Measurements from ENCODE around the gene CHRDL2. TPM values are rescaled to one million over a fixed set of nuclear protein-coding genes. Genes with fewer than 3 reads are reported as not detected.
A peak's percentile ranks its signal among the peaks of the same experiment; 100 is the strongest.

CHRDL2 gene
- polyA plus RNA-seq, 2 of the 4 experiments (the other 2 are of a cell fraction) = 2.3 to 5.8 TPM

GRCh38 chr11:74701351-74701750, 29.9 kb downstream of the CHRDL2 start (continued):
- no peak for TF ChIP-seq GATA3 (IDR thresholded peaks at IDR 0.05; ENCODE audit: borderline replicate concordance)

- CTCF ChIA-PET = interaction anchor here (0.8 to 18.6 kb wide), 5 partner anchors 15 to 88 kb away, joined by 3 to 281 read pairs (median 29); no protein-coding TSS in a partner anchor
- 77% methylated on average over 9 of the region's 9 CpGs for WGBS (ENCODE audit: missing lambda C conversion rate)
- DNase-seq (ENCODE audit: low read depth in 1 of 2, low spot score in 1 of 2) (no peak), ATAC-seq (no peak), FAIRE-seq (no peak)
- POLR2A ChIA-PET = no interaction called here
- Histone ChIP-seq H3K9me3 (no peaks in the 10 kb centered on the region), H3K4me1 (peaks cover 46% of the 10 kb centered on the region), H3K4me3 (no peak overlapping the region), H3K4me2 (no peak overlapping the region), H3K27ac (peak overlapping the region; percentile 50 to 88)
- TF ChIP-seq CBX8 (IDR thresholded peaks at IDR 0.05) (no peak), HES2 (IDR thresholded peaks at IDR 0.05) (no peak), TFCP2L1 (CRISPR knock-in tag; IDR thresholded peaks at IDR 0.05) (no peak), RCOR1 (IDR thresholded peaks at IDR 0.05; ENCODE audit: low read depth, low read length) (no peak), TP53 (CRISPR knock-in tag; IDR thresholded peaks at IDR 0.05) (no peak), ESRRA (IDR thresholded peaks at IDR 0.05; ENCODE audit: borderline replicate concordance, low read length) (no peak)
- TF ChIP-seq, protein P1, sequence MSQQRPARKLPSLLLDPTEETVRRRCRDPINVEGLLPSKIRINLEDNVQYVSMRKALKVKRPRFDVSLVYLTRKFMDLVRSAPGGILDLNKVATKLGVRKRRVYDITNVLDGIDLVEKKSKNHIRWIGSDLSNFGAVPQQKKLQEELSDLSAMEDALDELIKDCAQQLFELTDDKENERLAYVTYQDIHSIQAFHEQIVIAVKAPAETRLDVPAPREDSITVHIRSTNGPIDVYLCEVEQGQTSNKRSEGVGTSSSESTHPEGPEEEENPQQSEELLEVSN (IDR thresholded peaks at IDR 0.05; ENCODE audit: borderline replicate concordance, low read depth) = no peak
These were observed 31.4 kb downstream of the CHRDL2 start for GRCh38 chr11:74699615-74700396.

DNA sequence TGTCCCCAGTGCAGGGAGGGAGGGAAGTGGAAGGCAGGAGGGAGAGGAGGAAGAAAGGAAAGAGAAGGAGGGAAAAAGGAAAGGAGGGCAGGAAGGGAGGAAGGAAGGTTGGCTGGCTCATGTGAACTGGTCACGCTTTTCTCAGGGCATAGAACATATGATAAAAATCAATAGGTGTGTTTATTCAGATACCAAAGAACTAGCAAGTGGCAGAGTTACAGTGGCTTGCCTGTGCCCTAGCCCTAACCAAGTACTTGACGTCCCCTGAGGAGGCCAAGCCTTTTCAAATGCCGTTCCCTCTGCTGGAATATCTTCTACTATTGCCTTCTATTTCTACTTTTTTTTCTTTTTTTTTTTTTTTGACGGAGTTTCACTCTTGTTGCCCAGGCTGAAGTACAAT, 33.5 kb downstream of the CHRDL2 start:
- TF ChIP-seq HOXA7 (CRISPR knock-in tag; IDR thresholded peaks at IDR 0.05) (peak; percentile 73; the same call in 1 of the 2 replicates), MYC (IDR thresholded peaks at IDR 0.05; ENCODE audit: borderline replicate concordance, low read length) (no peak)
- FAIRE-seq (no peak), DNase-seq (ENCODE audit: low read depth in 1 of 2, low spot score in 1 of 2) (no peak), ATAC-seq (no peak)
- H3K9me3 ChIP-seq = no peaks in the 10 kb centered on the region
- H3K4me2 ChIP-seq = peak overlapping the region; percentile 60
- H3K27ac ChIP-seq = peak overlapping the region; percentile 84 to 88
- H3K4me3 ChIP-seq = no peak overlapping the region
- CTCF ChIA-PET = interaction anchor here (1.3 to 18.6 kb wide), 2 partner anchors 18 to 42 kb away, joined by 5 to 281 read pairs; no protein-coding TSS in a partner anchor
- H3K4me1 ChIP-seq = peaks cover 55% of the 10 kb centered on the region
- POLR2A ChIA-PET = no interaction called here
- 90% methylated on average over 4 of the region's 4 CpGs for WGBS (ENCODE audit: missing lambda C conversion rate)

DNA sequence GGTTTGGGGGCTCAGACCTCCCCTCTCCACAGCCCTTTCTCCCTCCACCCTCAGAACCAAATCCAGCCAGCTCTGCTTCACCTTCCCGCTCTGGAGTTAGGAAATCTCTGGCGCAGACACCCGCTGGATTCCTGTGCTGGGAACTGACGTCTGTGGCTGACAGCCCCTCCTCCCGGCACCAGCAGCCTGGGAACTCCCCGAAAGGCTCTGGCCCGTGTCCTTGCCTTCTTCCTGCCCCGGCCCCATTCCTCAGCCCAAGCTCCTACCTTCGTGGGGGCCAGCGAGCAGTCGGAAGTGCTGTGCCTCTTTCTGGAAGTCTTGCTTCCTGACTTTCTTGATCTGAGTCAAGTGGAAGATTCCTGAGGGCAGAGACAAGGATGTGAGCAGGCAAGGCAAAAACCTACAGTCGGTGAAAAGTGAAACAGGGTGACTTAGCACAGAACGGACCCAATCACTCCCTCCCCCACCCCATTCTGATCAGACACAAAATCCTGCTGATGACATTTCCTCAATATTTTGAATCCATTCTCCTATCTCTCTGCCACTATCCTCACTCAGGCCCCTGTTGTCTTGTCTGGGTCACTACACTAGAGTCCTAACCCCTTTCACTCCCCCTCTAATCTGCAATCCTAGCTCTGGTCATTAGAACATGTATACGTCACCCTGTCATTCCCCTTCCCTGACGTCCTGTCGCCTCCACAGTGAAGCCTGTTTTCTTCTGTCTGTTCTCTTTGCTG, 34.1 kb downstream of the CHRDL2 start:
- ATAC-seq (peak; percentile 71 to 85), DNase-seq (ENCODE audit: low read depth in 1 of 2, low spot score in 1 of 2) (peak; percentile 56 to 85), FAIRE-seq (no peak)
- H3K4me2 ChIP-seq = peak overlapping the region; percentile 60
- H3K9me3 ChIP-seq = no peaks in the 10 kb centered on the region
- POLR2A ChIA-PET = interaction anchor here (1.2 kb wide), 1 partner anchor 24 kb away, joined by 8 read pairs; no protein-coding TSS in a partner anchor
- CTCF ChIA-PET = interaction anchor here (1.0 to 18.6 kb wide), 7 partner anchors 8 to 87 kb away, joined by 3 to 281 read pairs (median 7); no protein-coding TSS in a partner anchor
- H3K4me3 ChIP-seq = no peak overlapping the region
- peaks cover 51% of the 10 kb centered on the region for H3K4me1 ChIP-seq
- 39% methylated on average over 16 of the region's 16 CpGs for WGBS (ENCODE audit: missing lambda C conversion rate)
- H3K27ac ChIP-seq = peak overlapping the region; percentile 84 to 88
- no peak for TF ChIP-seq ATOH8 (CRISPR knock-in tag; IDR thresholded peaks at IDR 0.05; ENCODE audit: low read depth)
- TF ChIP-seq CHD2 (IDR thresholded peaks at IDR 0.05; ENCODE audit: low read length, partially characterized antibody) = no peak
- TF ChIP-seq EHF (CRISPR knock-in tag; IDR thresholded peaks at IDR 0.05) = no peak
- peak; percentile 48; the same call in 1 of the 2 replicates for TF ChIP-seq MAX (IDR thresholded peaks at IDR 0.05)
- no peak for TF ChIP-seq CBX8 (IDR thresholded peaks at IDR 0.05)
- TF ChIP-seq JUN (IDR thresholded peaks at IDR 0.05) = peak in 1 of 2 experiments; percentile 45; a peak in 1 of 5 replicates
- no peak for TF ChIP-seq RCOR1 (IDR thresholded peaks at IDR 0.05; ENCODE audit: low read depth, low read length)
- TF ChIP-seq SREBF2 (IDR thresholded peaks at IDR 0.05) = no peak
- no peak for TF ChIP-seq TP53 (CRISPR knock-in tag; IDR thresholded peaks at IDR 0.05)
- TF ChIP-seq EHMT2 (IDR thresholded peaks at IDR 0.05; ENCODE audit: low read depth) = no peak
- TF ChIP-seq FOSB (CRISPR knock-in tag; IDR thresholded peaks at IDR 0.05) = no peak
- no peak for TF ChIP-seq KDM1A (IDR thresholded peaks at IDR 0.05; ENCODE audit: low read depth)
- TF ChIP-seq REST (IDR thresholded peaks at IDR 0.05) = no peak
- TF ChIP-seq EP300 (IDR thresholded peaks at IDR 0.05) = peak; percentile 53 to 72; a peak in 1 of 5 replicates
- TF ChIP-seq NFE2L2 (conservative IDR thresholded peaks at IDR 0.05; ENCODE audit: low read length) = no peak
- TF ChIP-seq JUNB (IDR thresholded peaks at IDR 0.05) = no peak
- no peak for TF ChIP-seq ZNF302 (CRISPR knock-in tag; IDR thresholded peaks at IDR 0.05)
- TF ChIP-seq GATA3 (IDR thresholded peaks at IDR 0.05; ENCODE audit: borderline replicate concordance) = peak; percentile 50; the same call in 1 of the 2 replicates
- no peak for TF ChIP-seq MYC (IDR thresholded peaks at IDR 0.05; ENCODE audit: borderline replicate concordance, low read length)

Data from A549 (cell line).